MV-4-11 (cell line): ENCODE data around the gene HNRNPH2.
A peak's percentile ranks its signal among the peaks of the same experiment; 100 is the strongest.

Experiments
- DNase-seq: peaks from one replicate; lab custom pipeline; 2025; lab: John Stamatoyannopoulos, UW

HNRNPH2 gene

DNA sequence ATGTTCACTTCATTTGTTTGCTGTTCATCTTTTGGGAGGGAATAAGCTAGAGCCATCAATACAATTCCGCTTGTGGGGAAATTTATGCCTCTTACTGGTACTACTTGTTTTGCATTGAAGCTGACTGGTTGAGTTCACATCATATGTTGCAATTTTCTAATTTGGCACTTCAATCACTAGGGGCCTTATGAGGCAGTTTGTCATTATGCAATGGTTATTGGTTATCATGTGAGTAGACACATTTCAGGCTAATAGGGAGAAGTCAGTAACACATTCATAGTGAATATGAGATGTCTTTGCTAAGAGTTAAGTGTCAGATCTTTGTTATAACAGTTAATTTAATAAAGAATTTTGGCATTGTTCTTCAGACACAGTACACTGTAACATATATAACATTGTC lies 12.2 kb upstream of the HNRNPH2 start:
- DNase-seq: peak; percentile 77

- DNase-seq: no peak
These were observed 10.2 kb upstream of the HNRNPH2 start for GRCh38 chrX:101397779-101398178.

DNA sequence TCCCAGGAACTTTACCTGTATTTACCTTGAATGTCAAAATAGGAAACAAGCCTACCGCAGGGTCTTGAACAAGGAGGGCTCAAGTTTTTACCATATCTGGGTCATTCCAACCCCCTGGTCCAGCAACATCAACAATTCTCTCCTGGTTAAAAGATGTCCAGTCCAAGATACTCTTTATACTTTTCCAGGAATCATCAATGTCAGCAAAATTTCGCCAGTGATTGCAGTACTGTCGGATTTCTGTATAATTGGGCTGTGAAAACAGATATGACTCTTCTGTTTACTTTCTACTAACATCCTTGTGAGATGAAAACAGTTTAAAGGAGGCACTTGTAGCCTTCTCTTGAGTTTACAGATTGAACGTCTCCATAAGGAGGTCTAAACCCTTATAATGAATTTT lies 9.3 kb upstream of the HNRNPH2 start:
- no peak for DNase-seq

DNA sequence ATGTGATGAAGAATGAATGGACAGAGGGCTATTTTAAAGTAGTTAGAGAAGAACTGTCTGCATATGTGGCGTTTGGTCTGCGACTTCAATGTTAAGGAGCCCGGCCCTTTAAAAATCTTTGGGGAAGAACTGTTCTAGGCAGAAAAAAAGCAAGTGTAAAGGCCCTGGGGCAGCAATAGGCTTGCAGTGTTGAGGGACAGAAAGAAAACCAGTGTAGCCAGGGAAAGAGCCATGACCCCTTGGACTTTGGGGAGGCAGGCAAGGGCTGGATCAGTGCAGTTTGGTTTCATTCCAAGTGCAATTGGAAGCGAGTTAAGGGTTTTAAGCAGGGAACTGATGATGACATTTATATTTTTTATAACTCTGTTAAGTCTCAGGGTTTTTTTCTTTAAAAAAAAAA lies 8.2 kb upstream of the HNRNPH2 start:
- no peak for DNase-seq

DNA sequence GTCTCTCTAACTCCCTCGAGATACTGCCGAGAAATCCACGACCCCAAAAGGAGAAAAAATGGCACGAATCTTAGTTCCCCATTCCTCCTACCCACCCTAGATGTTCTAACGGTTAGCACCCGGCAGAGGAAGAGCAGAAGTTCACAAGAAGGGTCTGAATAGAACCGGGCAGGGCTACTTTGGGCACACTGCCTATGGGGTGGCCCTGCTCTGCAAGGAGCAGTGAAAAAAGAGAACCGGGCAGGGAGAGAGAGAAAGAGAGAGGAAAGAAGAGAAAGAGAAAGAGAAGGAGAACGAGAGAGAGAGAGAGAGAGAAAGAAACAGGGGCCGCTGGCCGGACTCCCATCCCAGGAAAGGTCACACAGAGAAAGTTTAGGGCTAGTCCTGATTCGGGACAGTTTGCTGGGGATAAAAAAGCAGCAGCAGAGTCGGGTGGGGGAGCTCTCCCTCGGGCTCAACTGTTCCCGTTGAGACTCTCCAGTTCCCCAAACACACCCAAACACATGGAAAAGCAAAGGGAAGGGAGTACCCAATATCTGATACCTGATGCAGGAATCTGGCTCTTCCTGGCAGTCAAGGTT lies 765 bp upstream of the HNRNPH2 start:
- DNase-seq: peak; percentile 44

DNA sequence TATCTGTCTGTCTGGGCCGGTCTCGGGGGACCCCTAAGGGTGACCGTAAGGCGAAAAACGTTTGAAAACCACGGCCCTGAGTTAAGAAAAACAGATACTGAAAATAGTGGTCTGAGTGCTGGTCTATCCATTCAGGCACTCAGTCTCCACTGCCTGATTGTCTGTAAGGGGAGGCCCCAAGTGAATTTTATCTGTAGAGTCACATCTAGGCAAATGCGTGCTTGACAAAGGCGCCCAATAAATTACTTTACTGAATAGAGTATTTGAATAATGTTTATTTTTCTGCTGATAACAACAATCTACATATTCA lies 465 bp downstream of the HNRNPH2 start:
- no peak for DNase-seq

GRCh38 chrX:101409043-101409442 lies 1.0 kb downstream of the HNRNPH2 start:
- no peak for DNase-seq

- DNase-seq: no peak
These were observed 2.4 kb downstream of the HNRNPH2 start for GRCh38 chrX:101410461-101410860.

DNA sequence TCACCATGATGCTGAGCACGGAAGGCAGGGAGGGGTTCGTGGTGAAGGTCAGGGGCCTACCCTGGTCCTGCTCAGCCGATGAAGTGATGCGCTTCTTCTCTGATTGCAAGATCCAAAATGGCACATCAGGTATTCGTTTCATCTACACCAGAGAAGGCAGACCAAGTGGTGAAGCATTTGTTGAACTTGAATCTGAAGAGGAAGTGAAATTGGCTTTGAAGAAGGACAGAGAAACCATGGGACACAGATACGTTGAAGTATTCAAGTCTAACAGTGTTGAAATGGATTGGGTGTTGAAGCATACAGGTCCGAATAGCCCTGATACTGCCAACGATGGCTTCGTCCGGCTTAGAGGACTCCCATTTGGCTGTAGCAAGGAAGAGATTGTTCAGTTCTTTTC lies 4.0 kb downstream of the HNRNPH2 start:
- peak; percentile 75 for DNase-seq

GRCh38 chrX:101415180-101416145 lies 7.4 kb downstream of the HNRNPH2 start:
- peak; percentile 54 for DNase-seq

DNA sequence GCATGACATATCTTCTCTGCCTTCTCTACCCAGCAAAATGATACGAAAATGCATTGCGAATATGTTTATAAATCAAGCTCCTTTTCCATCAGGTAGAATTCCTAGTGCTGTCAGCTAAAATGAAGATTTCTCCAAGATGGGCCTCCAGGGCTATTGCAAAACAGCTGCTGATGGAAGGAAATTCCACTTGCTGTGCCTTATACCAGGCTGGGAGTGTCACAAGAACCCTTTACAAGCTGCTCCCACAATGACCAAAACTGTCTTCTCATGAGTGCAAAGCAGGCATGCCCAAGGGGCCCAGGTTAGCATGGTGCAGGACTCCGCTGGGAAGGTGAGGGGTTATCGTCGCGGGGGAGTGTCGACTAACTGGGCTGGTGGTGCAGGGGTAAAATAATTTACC lies 8.7 kb downstream of the HNRNPH2 start:
- no peak for DNase-seq

GRCh38 chrX:101417190-101417589 lies 9.2 kb downstream of the HNRNPH2 start:
- no peak for DNase-seq

- DNase-seq: peak; percentile 21
These were observed 10.2 kb downstream of the HNRNPH2 start for GRCh38 chrX:101417981-101418841.

DNA sequence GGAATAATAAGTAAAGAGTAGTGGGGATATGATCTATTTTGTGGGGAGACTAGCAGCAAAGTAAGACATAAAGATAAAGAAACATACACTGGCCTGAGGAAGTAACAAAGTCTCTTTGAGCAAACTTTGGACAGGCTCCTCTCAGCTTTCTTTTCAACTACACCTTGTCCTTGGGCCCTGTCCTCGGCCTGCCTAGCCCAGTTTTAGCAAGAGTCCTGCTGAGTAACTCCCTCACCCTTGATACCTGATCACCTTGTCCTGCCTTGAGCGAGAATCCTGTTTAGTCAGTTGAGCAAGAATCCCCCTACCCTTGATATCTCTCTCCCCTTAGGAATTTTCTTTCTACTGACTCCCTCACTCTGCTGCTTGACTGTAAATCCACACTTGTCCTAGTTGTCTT lies 11.5 kb downstream of the HNRNPH2 start:
- DNase-seq: no peak

GRCh38 chrX:101427954-101428353 lies 19.9 kb downstream of the HNRNPH2 start:
- no peak for DNase-seq

- DNase-seq: no peak
These were observed 21.9 kb downstream of the HNRNPH2 start for GRCh38 chrX:101429934-101430333.

GRCh38 chrX:101430457-101431078 lies 22.5 kb downstream of the HNRNPH2 start:
- peak; percentile 31 for DNase-seq

GRCh38 chrX:101442085-101442484 lies 34.1 kb downstream of the HNRNPH2 start:
- no peak for DNase-seq

DNA sequence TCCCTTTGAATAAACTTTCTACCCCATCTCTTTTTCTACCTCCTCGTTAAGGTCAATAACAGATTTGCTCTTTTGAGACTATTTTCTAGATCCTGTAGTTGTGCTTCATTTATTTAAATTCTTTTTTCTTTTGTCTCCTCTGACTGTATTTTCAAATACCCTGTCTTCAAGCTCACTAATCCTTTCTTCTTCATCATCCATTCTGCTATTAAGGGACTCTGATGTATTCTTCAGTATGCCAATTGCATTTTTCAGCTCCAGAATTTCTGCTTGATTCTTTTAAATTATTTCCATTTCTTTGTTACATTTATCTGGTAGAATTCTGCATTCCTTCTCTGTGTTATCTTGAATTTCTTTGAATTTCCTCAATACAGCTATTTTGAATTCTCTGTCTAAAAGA lies 41.3 kb downstream of the HNRNPH2 start:
- no peak for DNase-seq

DNA sequence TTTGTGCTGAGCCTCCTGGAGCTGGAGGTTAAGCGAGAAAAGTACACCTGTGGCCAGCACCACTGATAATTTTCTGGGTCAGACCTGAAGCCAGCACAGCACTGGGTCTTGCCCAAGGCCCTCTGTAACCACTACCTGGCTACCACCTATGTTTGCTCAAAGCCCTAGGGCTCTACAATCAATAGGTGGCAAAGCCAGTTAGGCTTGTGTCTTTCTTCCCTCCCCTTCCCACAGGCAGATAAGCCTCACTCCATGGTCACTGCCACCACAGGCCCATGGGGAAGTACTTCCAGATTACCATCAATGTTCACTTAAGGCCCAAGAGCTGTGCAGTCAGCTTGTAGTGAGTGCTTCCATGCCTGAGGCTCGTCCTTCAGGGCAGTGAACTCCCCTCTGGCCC lies 42.1 kb downstream of the HNRNPH2 start:
- DNase-seq: peak; percentile 1

- peak; percentile 52 for DNase-seq
These were observed 42.9 kb downstream of the HNRNPH2 start for GRCh38 chrX:101450961-101451360.

DNA sequence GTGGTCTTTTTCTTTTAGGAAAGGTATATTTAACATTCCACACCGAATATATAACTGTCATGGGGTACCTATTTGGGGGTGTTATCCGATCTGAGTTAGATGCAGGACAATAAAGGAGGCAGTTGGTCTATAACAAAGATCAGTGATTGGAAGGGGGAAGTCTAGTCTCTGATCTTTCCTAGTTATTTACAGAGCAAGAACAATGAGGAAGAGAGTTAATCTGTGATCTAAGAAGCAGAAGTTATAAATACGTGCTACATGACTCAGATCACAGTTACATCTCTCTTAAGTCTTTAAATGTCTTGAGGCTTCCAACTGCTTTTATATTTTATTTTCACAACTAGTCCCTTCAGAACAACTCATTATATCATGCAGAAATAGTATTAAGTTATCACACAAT lies 44.0 kb downstream of the HNRNPH2 start:
- DNase-seq: peak; percentile 77
